Nephron (organoid): ENCODE measurements around the gene ICOSLG.
"Not testable (repeated sequence)": the region's sequence is repeated elsewhere in the genome, so short reads cannot be mapped to it uniquely, and the experiment has no call there.

Experiments used
- H3K27ac Mint-ChIP-seq, 3 experiments: 2 replicates each; pipeline ENCODE4 v1.8.0; 2020; ENCODE audit warnings: mixed read lengths in 3 of 3, mild to moderate bottlenecking in 2 of 3, moderate library complexity in 1 of 3
- H3K27me3 Mint-ChIP-seq: 2 replicates; pipeline ENCODE4 v1.8.0; 2021; ENCODE audit warnings: low read depth, mild to moderate bottlenecking, moderate library complexity, mixed read lengths
- H3K36me3 Mint-ChIP-seq: 2 replicates; pipeline ENCODE4 v1.8.0; 2020; ENCODE audit warnings: low read depth, mixed read lengths
- H3K4me1 Mint-ChIP-seq: 2 replicates; pipeline ENCODE4 v1.8.0; 2020; ENCODE audit warnings: mixed read lengths
- H3K4me3 Mint-ChIP-seq, 3 experiments: 2 replicates each; pipeline ENCODE4 v1.8.0; 2020; ENCODE audit warnings: mild to moderate bottlenecking in 3 of 3, mixed read lengths in 3 of 3, moderate library complexity in 2 of 3
- H3K9me3 Mint-ChIP-seq: 2 replicates; pipeline ENCODE4 v1.8.0; 2020; ENCODE audit warnings: mixed read lengths
- CTCF ChIP-seq, 3 experiments: fragments of 200-600 bp; sonication (generic); IDR thresholded peaks; one replicate each; pipeline ENCODE4 v1.5.0; 2021; ENCODE audit warnings: antibody characterized with exemption in 3 of 3; ENCODE audit not compliant: unreplicated experiment in 3 of 3

The ICOSLG gene

GRCh38 chr21:44240842-44241241 is at the start of gene ICOSLG:
Gene ICOSLG, minus strand, starts transcription at chr21:44240943. Its CDS starts 126 bp downstream, at chr21:44240817.
- not testable (repeated sequence) for H3K27me3 Mint-ChIP-seq, H3K9me3 Mint-ChIP-seq, H3K4me1 Mint-ChIP-seq, H3K4me3 Mint-ChIP-seq, H3K27ac Mint-ChIP-seq, H3K36me3 Mint-ChIP-seq

- H3K27me3 Mint-ChIP-seq = peaks cover 32% of the 10 kb centered on the region
- TF ChIP-seq CTCF (IDR thresholded peaks at IDR 0.05; ENCODE audit: unreplicated experiment in 3 of 3) = no peak
- no peaks in the 10 kb centered on the region for H3K4me1 Mint-ChIP-seq
- no peak overlapping the region for H3K27ac Mint-ChIP-seq
- H3K36me3 Mint-ChIP-seq = no peaks in the 10 kb centered on the region
- H3K9me3 Mint-ChIP-seq = no peaks in the 10 kb centered on the region
- H3K4me3 Mint-ChIP-seq = no peak overlapping the region
Measured at GRCh38 chr21:44289381-44290010, 48.8 kb upstream of the ICOSLG start.

- H3K4me3 Mint-ChIP-seq = no peak overlapping the region
- H3K36me3 Mint-ChIP-seq = no peaks in the 10 kb centered on the region
- no peaks in the 10 kb centered on the region for H3K9me3 Mint-ChIP-seq
- H3K27me3 Mint-ChIP-seq = peaks cover 42% of the 10 kb centered on the region
- no peak for TF ChIP-seq CTCF (IDR thresholded peaks at IDR 0.05; ENCODE audit: unreplicated experiment in 3 of 3)
- peaks cover 4% of the 10 kb centered on the region for H3K4me1 Mint-ChIP-seq
- no peak overlapping the region for H3K27ac Mint-ChIP-seq
Measured at GRCh38 chr21:44288251-44289110, 47.7 kb upstream of the ICOSLG start.

GRCh38 chr21:44286716-44287632 is 46.2 kb upstream of the ICOSLG start:
- H3K4me3 Mint-ChIP-seq = no peak overlapping the region
- no peak for TF ChIP-seq CTCF (IDR thresholded peaks at IDR 0.05; ENCODE audit: unreplicated experiment in 3 of 3)
- no peak overlapping the region for H3K27ac Mint-ChIP-seq
- peaks cover 48% of the 10 kb centered on the region for H3K27me3 Mint-ChIP-seq
- H3K4me1 Mint-ChIP-seq = peaks cover 14% of the 10 kb centered on the region
- no peaks in the 10 kb centered on the region for H3K9me3 Mint-ChIP-seq
- no peaks in the 10 kb centered on the region for H3K36me3 Mint-ChIP-seq

- peaks cover 50% of the 10 kb centered on the region for H3K27me3 Mint-ChIP-seq
- TF ChIP-seq CTCF (IDR thresholded peaks at IDR 0.05; ENCODE audit: unreplicated experiment in 3 of 3) = no peak
- no peak overlapping the region for H3K27ac Mint-ChIP-seq
- H3K9me3 Mint-ChIP-seq = no peaks in the 10 kb centered on the region
- H3K36me3 Mint-ChIP-seq = no peaks in the 10 kb centered on the region
- H3K4me3 Mint-ChIP-seq = no peak overlapping the region
- H3K4me1 Mint-ChIP-seq = peaks cover 14% of the 10 kb centered on the region
Measured at GRCh38 chr21:44286086-44286715, 45.5 kb upstream of the ICOSLG start.
